HepG2 (cell line): Measurements from ENCODE around the gene C20orf204. TPM values are rescaled to one million over a fixed set of nuclear protein-coding genes. Genes with fewer than 3 reads are reported as not detected.
A peak's percentile ranks its signal among the peaks of the same experiment; 100 is the strongest.

Experiments used
- EZH2 ChIP-seq: conservative IDR thresholded peaks from 2 replicates; pipeline ENCODE4 v1.6.1; 2012; ENCODE audit warnings: mild to moderate bottlenecking, low read depth, low read length, moderate library complexity
- GABPB1 ChIP-seq: IDR thresholded peaks from 2 replicates; pipeline ENCODE4 v1.6.1; 2016; ENCODE audit warnings: mild to moderate bottlenecking, missing genetic modification reagents, moderate library complexity, missing compliant biosample characterization
- HMGXB4 ChIP-seq, 2 experiments: sonication (generic) in 1 of 2; formaldehyde crosslinking in 1 of 2; IDR thresholded peaks; 2 replicates each; pipeline versions ENCODE4 v1.4.0 to v1.6.1; 2018 to 2020; ENCODE audit warnings: missing genetic modification reagents in 2 of 2, borderline replicate concordance in 1 of 2, low read depth in 1 of 2, mild to moderate bottlenecking in 1 of 2, missing biosample characterization in 1 of 2
- IRF1 ChIP-seq: sonication (generic); formaldehyde crosslinking; IDR thresholded peaks from 2 replicates; pipeline ENCODE4 v1.4.0; 2020; ENCODE audit warnings: low read depth, mild to moderate bottlenecking, missing genetic modification reagents
- MTF2 ChIP-seq: sonication (generic); formaldehyde crosslinking; IDR thresholded peaks from 2 replicates; pipeline ENCODE4 v1.5.0; 2020; ENCODE audit warnings: missing genetic modification reagents, borderline replicate concordance
- PAWR ChIP-seq: sonication (generic); formaldehyde crosslinking; IDR thresholded peaks from 2 replicates; pipeline ENCODE4 v1.4.0; 2020; ENCODE audit warnings: missing genetic modification reagents, mild to moderate bottlenecking, borderline replicate concordance
- PPARG ChIP-seq: conservative IDR thresholded peaks from 2 replicates; pipeline ENCODE4 v1.6.1; 2016; ENCODE audit warnings: missing biosample characterization, missing genetic modification reagents
- SP4 ChIP-seq: sonication (generic); formaldehyde crosslinking; IDR thresholded peaks from 2 replicates; pipeline ENCODE4 v1.8.1; 2023; ENCODE audit warnings: mild to moderate bottlenecking, missing genetic modification reagents
- TSC22D2 ChIP-seq: sonication (generic); formaldehyde crosslinking; IDR thresholded peaks from 2 replicates; pipeline ENCODE4 v1.5.1; 2020; ENCODE audit warnings: missing genetic modification reagents, mild to moderate bottlenecking, borderline replicate concordance
- ZBED4 ChIP-seq: sonication (generic); formaldehyde crosslinking; IDR thresholded peaks from 2 replicates; pipeline ENCODE4 v1.4.0; 2020; ENCODE audit warnings: missing genetic modification reagents, borderline replicate concordance
- ZBTB38 ChIP-seq: sonication (generic); formaldehyde crosslinking; IDR thresholded peaks from 2 replicates; pipeline ENCODE4 v1.5.1; 2020; ENCODE audit warnings: mild to moderate bottlenecking, missing genetic modification reagents
- ZBTB7B ChIP-seq: sonication (generic); formaldehyde crosslinking; IDR thresholded peaks from 2 replicates; pipeline ENCODE4 v1.4.0; 2020; ENCODE audit warnings: missing genetic modification reagents
- ZFYVE20 ChIP-seq: sonication (generic); formaldehyde crosslinking; IDR thresholded peaks from 2 replicates; pipeline ENCODE4 v1.8.0; 2023; ENCODE audit warnings: low read depth, mild to moderate bottlenecking, moderate library complexity, missing genetic modification reagents, borderline replicate concordance
- ZMYM4 ChIP-seq: sonication (generic); formaldehyde crosslinking; IDR thresholded peaks from 2 replicates; pipeline ENCODE4 v1.8.1; 2023; ENCODE audit warnings: mild to moderate bottlenecking, missing genetic modification reagents
- ZNF234 ChIP-seq: sonication (generic); formaldehyde crosslinking; conservative IDR thresholded peaks from 2 replicates; pipeline ENCODE4 v1.5.1; 2020; ENCODE audit warnings: mild to moderate bottlenecking, missing genetic modification reagents
- ZNF251 ChIP-seq: sonication (generic); formaldehyde crosslinking; IDR thresholded peaks from 2 replicates; pipeline ENCODE4 v1.9.0; 2021; ENCODE audit warnings: mild to moderate bottlenecking, missing genetic modification reagents
- ZNF430 ChIP-seq: sonication (generic); formaldehyde crosslinking; IDR thresholded peaks from 2 replicates; pipeline ENCODE4 v1.9.0; 2021; ENCODE audit warnings: mild to moderate bottlenecking, missing genetic modification reagents
- ZNF615 ChIP-seq: sonication (generic); formaldehyde crosslinking; IDR thresholded peaks from 2 replicates; pipeline ENCODE4 v1.5.0; 2020; ENCODE audit warnings: mild to moderate bottlenecking, missing genetic modification reagents, borderline replicate concordance
- ZNF670 ChIP-seq: sonication (generic); formaldehyde crosslinking; IDR thresholded peaks from 2 replicates; pipeline ENCODE4 v1.8.0; 2022; ENCODE audit warnings: mild to moderate bottlenecking, missing genetic modification reagents, borderline replicate concordance
- ZNF691 ChIP-seq: sonication (generic); formaldehyde crosslinking; IDR thresholded peaks from 2 replicates; pipeline ENCODE4 v1.4.0; 2020; ENCODE audit warnings: missing genetic modification reagents, low read depth, mild to moderate bottlenecking, borderline replicate concordance
- polyA plus RNA-seq, 8 experiments: library from polyadenylated mRNA; depleted of rRNA in 3 of 8; stranded (reverse) in 7 of 8; unstranded in 1 of 8; fragments of >200 nt; fragmentation: Illumina TruSeq in 4 of 8; extraction: Trizol in 4 of 8; gene quantifications; 2 replicates each; pipeline versions ENCODE4 v1.2.1 to v1.2.3, GENCODE V29; 2011 to 2016; ENCODE audit warnings: low read depth in 4 of 8, missing spikeins in 1 of 8, mixed read lengths in 1 of 8; ENCODE audit not compliant: insufficient read depth in 1 of 8
- total RNA-seq, 5 experiments: library from RNA; depleted of rRNA; stranded (reverse); fragments of >200 nt; fragmentation: Illumina TruSeq; extraction: Trizol; gene quantifications; 2 replicates each; pipeline ENCODE4 v1.2.3, GENCODE V29; 2016; ENCODE audit warnings: low read depth in 1 of 5

The C20orf204 gene
- total and polyA plus RNA-seq, 2 of the 13 experiments (the other 11 are each of a cell fraction or from before 2014, with no cell fraction given), result 22.1 to 80.0 TPM

GRCh38 chr20:64083804-64084684, 48.1 kb downstream of the C20orf204 start, which contains the start of gene LKAAEAR1 (continued):
- TF ChIP-seq SP4 (CRISPR knock-in tag) (peak; percentile 19; the same call in 1 of the 2 replicates), ZNF615 (CRISPR knock-in tag) (no peak), PAWR (CRISPR knock-in tag) (no peak), ZNF234 (CRISPR knock-in tag) (0 out of 2 replicates have a peak, but pooled peaks have one; percentile 32), PPARG (CRISPR knock-in tag) (no peak), ZFYVE20 (CRISPR knock-in tag) (0 out of 2 replicates have a peak, but pooled peaks have one; percentile 60), ZBTB38 (CRISPR knock-in tag) (peak; percentile 48; the same call in 1 of the 2 replicates), ZMYM4 (CRISPR knock-in tag) (peak; percentile 61; the same call in 1 of the 2 replicates), EZH2 (peak; percentile 96), ZNF430 (CRISPR knock-in tag) (no peak), TSC22D2 (CRISPR knock-in tag) (0 out of 2 replicates have a peak, but pooled peaks have one; percentile 50), ZNF691 (CRISPR knock-in tag) (peak; percentile 68), ZBTB7B (CRISPR knock-in tag) (peak; percentile 13; the same call in 1 of the 2 replicates), IRF1 (CRISPR knock-in tag) (peak; percentile 70; the same call in 1 of the 2 replicates), ZNF670 (CRISPR knock-in tag) (0 out of 2 replicates have a peak, but pooled peaks have one; percentile 68), MTF2 (CRISPR knock-in tag) (peak; percentile 100), ZNF251 (CRISPR knock-in tag) (no peak), ZBED4 (CRISPR knock-in tag) (no peak), GABPB1 (CRISPR knock-in tag) (peak; percentile 43; the same call in 1 of the 2 replicates), HMGXB4 (CRISPR knock-in tag; IDR thresholded peaks at IDR 0.05; ENCODE audit: borderline replicate concordance in 1 of 2, low read depth in 1 of 2) (peak in 1 of 2 experiments; percentile 51; a peak in 1 of 4 replicates)
